NOMO-1 treated with DMSO at 0.1 percent for 48 hours (cell line): ENCODE measurements around the gene TNFRSF6B.
"Not testable (repeated sequence)": the region's sequence is repeated elsewhere in the genome, so short reads cannot be mapped to it uniquely, and the experiment has no call there.

Experiments used
- DNase-seq: peaks from one replicate; lab custom pipeline; 2025; ENCODE audit not compliant: unreplicated experiment; lab: John Stamatoyannopoulos, UW

The TNFRSF6B gene

GRCh38 chr20:63706852-63707557, 10.6 kb downstream of the TNFRSF6B start:
- peak; percentile 29 for DNase-seq

GRCh38 chr20:63707558-63708300, 11.3 kb downstream of the TNFRSF6B start, which contains the start of the genes ARFRP1 and ZGPAT:
Gene ARFRP1 (minus strand): TSS chr20:63707976. CDS start chr20:63707091, 885 bp downstream.
Gene ZGPAT (plus strand): TSS chr20:63708039. CDS start chr20:63708581, 542 bp downstream.
- peak; percentile 85 for DNase-seq

- no peak for DNase-seq
Measured at GRCh38 chr20:63708301-63709148, 12.1 kb downstream of the TNFRSF6B start.

- DNase-seq: no peak
Measured at GRCh38 chr20:63709149-63709527, 12.7 kb downstream of the TNFRSF6B start.

- no peak for DNase-seq
Measured at GRCh38 chr20:63711085-63711645, 14.7 kb downstream of the TNFRSF6B start.

GRCh38 chr20:63712191-63712590, 15.7 kb downstream of the TNFRSF6B start:
- DNase-seq: no peak

- no peak for DNase-seq
Measured at GRCh38 chr20:63714858-63715257, 18.4 kb downstream of the TNFRSF6B start.

- no peak for DNase-seq
Measured at GRCh38 chr20:63718996-63719395, 22.5 kb downstream of the TNFRSF6B start.

- DNase-seq: not testable (repeated sequence)
Measured at GRCh38 chr20:63722967-63723622, 26.6 kb downstream of the TNFRSF6B start.

- DNase-seq: not testable (repeated sequence)
Measured at GRCh38 chr20:63730189-63730733, 33.8 kb downstream of the TNFRSF6B start.

GRCh38 chr20:63731410-63731809, 35.0 kb downstream of the TNFRSF6B start:
- no peak for DNase-seq

- no peak for DNase-seq
Measured at GRCh38 chr20:63732118-63733095, 36.0 kb downstream of the TNFRSF6B start.

GRCh38 chr20:63733117-63733516, 36.7 kb downstream of the TNFRSF6B start:
- no peak for DNase-seq

- no peak for DNase-seq
Measured at GRCh38 chr20:63733579-63734081, 37.2 kb downstream of the TNFRSF6B start.

- DNase-seq: no peak
Measured at GRCh38 chr20:63734111-63734945, 37.9 kb downstream of the TNFRSF6B start.

- DNase-seq: no peak
Measured at GRCh38 chr20:63734946-63735858, 38.8 kb downstream of the TNFRSF6B start.
